Choroid plexus epithelial cell (primary cell): Measurements from ENCODE around the gene FHAD1.
A peak's percentile ranks its signal among the peaks of the same experiment; 100 is the strongest.

Source experiments
- DNase-seq: peaks from one replicate; pipeline ENCODE4 v3.0.0-alpha.2; 2010; ENCODE audit warnings: low read depth
- H3K4me3 ChIP-seq: 2 replicates; pipeline ENCODE4 v1.5.1; 2011; ENCODE audit warnings: low read depth, mild to moderate bottlenecking, control low read depth, low read length, moderate library complexity
- TF ChIP-seq, protein P1 (sequence below): conservative IDR thresholded peaks from 2 replicates; pipeline ENCODE4 v1.5.1; 2011; ENCODE audit warnings: low read depth, mild to moderate bottlenecking, control low read depth, inconsistent platforms, low read length, moderate library complexity

FHAD1 gene

DNA sequence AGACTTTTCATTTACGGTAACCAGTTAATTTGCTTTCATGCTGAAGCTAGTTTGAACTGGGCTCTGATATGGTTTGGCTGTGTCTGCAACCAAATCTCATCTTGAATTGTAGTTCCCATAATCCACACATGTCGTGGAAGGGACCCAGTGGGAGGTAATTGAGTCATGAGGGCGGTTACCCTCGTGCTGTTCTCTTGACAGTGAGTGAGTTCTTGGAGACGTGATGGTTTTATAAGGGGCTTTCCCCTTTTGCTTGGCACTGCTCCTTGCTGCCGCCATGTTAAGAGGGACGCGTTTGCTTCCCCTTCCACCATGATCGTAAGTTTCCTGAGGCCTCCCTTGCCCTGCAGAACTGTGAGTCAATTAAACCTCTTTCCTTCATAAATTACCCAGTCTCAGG is 10.3 kb upstream of the FHAD1 start:
- H3K4me3 ChIP-seq: no peak overlapping the region
- TF ChIP-seq, protein P1, sequence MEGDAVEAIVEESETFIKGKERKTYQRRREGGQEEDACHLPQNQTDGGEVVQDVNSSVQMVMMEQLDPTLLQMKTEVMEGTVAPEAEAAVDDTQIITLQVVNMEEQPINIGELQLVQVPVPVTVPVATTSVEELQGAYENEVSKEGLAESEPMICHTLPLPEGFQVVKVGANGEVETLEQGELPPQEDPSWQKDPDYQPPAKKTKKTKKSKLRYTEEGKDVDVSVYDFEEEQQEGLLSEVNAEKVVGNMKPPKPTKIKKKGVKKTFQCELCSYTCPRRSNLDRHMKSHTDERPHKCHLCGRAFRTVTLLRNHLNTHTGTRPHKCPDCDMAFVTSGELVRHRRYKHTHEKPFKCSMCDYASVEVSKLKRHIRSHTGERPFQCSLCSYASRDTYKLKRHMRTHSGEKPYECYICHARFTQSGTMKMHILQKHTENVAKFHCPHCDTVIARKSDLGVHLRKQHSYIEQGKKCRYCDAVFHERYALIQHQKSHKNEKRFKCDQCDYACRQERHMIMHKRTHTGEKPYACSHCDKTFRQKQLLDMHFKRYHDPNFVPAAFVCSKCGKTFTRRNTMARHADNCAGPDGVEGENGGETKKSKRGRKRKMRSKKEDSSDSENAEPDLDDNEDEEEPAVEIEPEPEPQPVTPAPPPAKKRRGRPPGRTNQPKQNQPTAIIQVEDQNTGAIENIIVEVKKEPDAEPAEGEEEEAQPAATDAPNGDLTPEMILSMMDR: no peak
- no peak for DNase-seq

DNA sequence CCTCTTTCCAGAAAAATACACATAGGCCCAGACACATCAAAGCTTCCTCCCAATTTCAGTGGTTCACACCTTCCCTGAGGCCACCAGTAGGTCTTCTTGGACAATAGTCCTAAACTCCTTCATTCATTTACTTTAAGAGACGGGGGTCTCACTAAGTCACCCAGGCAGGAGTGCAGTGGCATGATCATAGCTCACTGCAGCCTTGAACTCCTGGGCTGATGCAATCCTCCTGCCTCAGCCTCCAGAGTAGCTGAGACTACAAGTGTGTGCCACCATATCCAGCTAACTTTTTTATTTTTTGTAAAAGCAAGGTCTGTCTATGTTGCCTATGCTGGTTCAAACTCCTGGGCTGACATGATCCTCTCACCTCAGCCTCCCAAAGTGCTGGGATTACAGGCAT is 8.2 kb upstream of the FHAD1 start:
- no peak overlapping the region for H3K4me3 ChIP-seq
- DNase-seq: no peak
- TF ChIP-seq, protein P1: no peak

- TF ChIP-seq, protein P1: no peak
- no peak for DNase-seq
- no peak overlapping the region for H3K4me3 ChIP-seq
Measured at GRCh38 chr1:15242766-15243165, 4.3 kb upstream of the FHAD1 start.

GRCh38 chr1:15243275-15244043 is 3.6 kb upstream of the FHAD1 start:
- DNase-seq: no peak
- TF ChIP-seq, protein P1: no peak
- no peak overlapping the region for H3K4me3 ChIP-seq

GRCh38 chr1:15244813-15245212 is 2.2 kb upstream of the FHAD1 start:
- H3K4me3 ChIP-seq: no peak overlapping the region
- no peak for DNase-seq
- TF ChIP-seq, protein P1: no peak

GRCh38 chr1:15245593-15246360 is 1.2 kb upstream of the FHAD1 start:
- TF ChIP-seq, protein P1: no peak
- no peak overlapping the region for H3K4me3 ChIP-seq
- peak; percentile 41 for DNase-seq
